Fibroblast of skin of left quadriceps (primary cell): Measurements from ENCODE around the gene NT5DC4.

ENCODE experiments used
- DNase-seq, 2 experiments: peaks; one replicate each; pipeline ENCODE4 v3.0.0-alpha.2; 2013; ENCODE audit warnings: low read depth in 2 of 2

NT5DC4 gene

GRCh38 chr2:112784199-112785189 is 63.7 kb downstream of the NT5DC4 start, which contains the start of gene IL1A:
Gene IL1A (minus strand): TSS chr2:112784493. CDS start chr2:112783770, 723 bp downstream.
- DNase-seq = no peak

GRCh38 chr2:112787294-112787693 is 66.5 kb downstream of the NT5DC4 start:
- DNase-seq = no peak

GRCh38 chr2:112787729-112788393 is 67.0 kb downstream of the NT5DC4 start:
- no peak for DNase-seq

- DNase-seq = no peak
Measured at GRCh38 chr2:112788653-112789052, 67.8 kb downstream of the NT5DC4 start.
